Endothelial cell of umbilical vein (primary cell): ENCODE data around the gene LGR4. TPM values are rescaled to one million over a fixed set of nuclear protein-coding genes. Genes with fewer than 3 reads are reported as not detected.

ENCODE experiments used
- BruUV-seq: library from RNA; stranded (reverse); fragments of 400-500 nt; replicated peaks from 2 replicates; lab custom pipeline; 2021; lab: Mats Ljungman, UMichigan
- CTCF ChIA-PET: fragments of 300-600, 350-600 bp; sonication (Branson Sonifier 250); formaldehyde crosslinking; loops from one replicate; lab custom pipeline; 2021; ENCODE audit warnings: antibody characterized with exemption, inconsistent platforms; lab: Charles Lee
- POLR2A ChIA-PET: fragments of 300-600, 350-600 bp; sonication (Branson Sonifier 250); formaldehyde crosslinking; loops from one replicate; lab custom pipeline; 2021; ENCODE audit warnings: antibody characterized with exemption, inconsistent platforms; lab: Charles Lee
- DNase-seq: peaks from one replicate; pipeline ENCODE4 v3.0.0-alpha.2; 2011; ENCODE audit warnings: low read depth, low spot score
- FAIRE-seq: peaks from 2 replicates; lab custom pipeline; 2011; peaks lifted over from hg19 to GRCh38; lab: Jason Lieb, UNC
- H2AFZ ChIP-seq: 2 replicates; pipeline ENCODE4 v1.6.0; 2012; ENCODE audit warnings: low read depth, low read length, control low read depth, inconsistent platforms
- H3K27ac ChIP-seq: 2 replicates; pipeline ENCODE4 v1.5.1; 2011; ENCODE audit warnings: low read depth, mild to moderate bottlenecking, control low read depth, low read length, moderate library complexity; ENCODE audit not compliant: insufficient read depth
- H3K27me3 ChIP-seq, 2 experiments: 2 replicates each; pipeline versions ENCODE4 v1.6.0 to v1.6.1; 2011; ENCODE audit warnings: low read length in 2 of 2, mixed read lengths in 1 of 2; ENCODE audit not compliant: control insufficient read depth in 2 of 2, insufficient read depth in 2 of 2
- H3K36me3 ChIP-seq, 2 experiments: 2 replicates in 1 of 2; 3 replicates in 1 of 2; pipeline ENCODE4 v1.5.1; 2011; ENCODE audit warnings: low read length in 2 of 2, mild to moderate bottlenecking in 1 of 2, moderate library complexity in 1 of 2; ENCODE audit not compliant: control insufficient read depth in 2 of 2, insufficient read depth in 2 of 2; ENCODE audit errors: extremely low read depth in 1 of 2
- H3K4me1 ChIP-seq: 3 replicates; pipeline ENCODE4 v1.5.1; 2011; ENCODE audit warnings: mild to moderate bottlenecking, low read length; ENCODE audit not compliant: control insufficient read depth, insufficient read depth; ENCODE audit errors: extremely low read depth
- H3K4me2 ChIP-seq: 2 replicates; pipeline ENCODE4 v1.6.1; 2011; ENCODE audit warnings: low read length, control low read depth, mixed read lengths; ENCODE audit not compliant: insufficient read depth
- H3K4me3 ChIP-seq, 3 experiments: fragments of 200-600 bp in 1 of 3; sonication (generic), shearing (Covaris generic) in 1 of 3; replicated peaks in 1 of 3; 2 replicates each; pipeline ENCODE4 v1.5.1; 2011 to 2016; ENCODE audit warnings: control low read depth in 3 of 3, low read length in 3 of 3, mild to moderate bottlenecking in 2 of 3, inconsistent platforms in 1 of 3, low read depth in 1 of 3, moderate library complexity in 1 of 3; ENCODE audit not compliant: insufficient read depth in 1 of 3
- H3K79me2 ChIP-seq: 2 replicates; pipeline ENCODE4 v1.6.0; 2012; ENCODE audit warnings: low read length, inconsistent platforms; ENCODE audit not compliant: control insufficient read depth, insufficient read depth
- H3K9ac ChIP-seq: replicated peaks from 2 replicates; pipeline ENCODE3; 2011; ENCODE audit warnings: low read length, control low read depth; ENCODE audit not compliant: insufficient read depth; ENCODE audit errors: extremely low read depth
- H3K9me1 ChIP-seq: replicated peaks from 3 replicates; pipeline ENCODE4 v1.6.0; 2011; ENCODE audit warnings: mild to moderate bottlenecking, low read length; ENCODE audit not compliant: control insufficient read depth, insufficient read depth; ENCODE audit errors: extremely low read depth
- H3K9me3 ChIP-seq: replicated peaks from 2 replicates; pipeline ENCODE4 v1.5.1; 2012; ENCODE audit warnings: low read length, inconsistent platforms; ENCODE audit not compliant: control insufficient read depth, insufficient read depth
- H4K20me1 ChIP-seq: replicated peaks from 2 replicates; pipeline ENCODE3; 2011; ENCODE audit warnings: mild to moderate bottlenecking, low read length; ENCODE audit not compliant: control insufficient read depth, insufficient read depth; ENCODE audit errors: extremely low read depth
- CTCF ChIP-seq, 2 donors: IDR thresholded peaks; 1 replicate in 1 of 2; 2 replicates in 1 of 2; pipeline ENCODE4 v1.5.1; 2011; ENCODE audit warnings: low read length in 2 of 2, mild to moderate bottlenecking in 2 of 2, moderate library complexity in 2 of 2, control low read depth in 1 of 2, inconsistent platforms in 1 of 2, low read depth in 1 of 2; ENCODE audit not compliant: insufficient read depth in 1 of 2; ENCODE audit errors: extremely low read depth in 1 of 2
- EZH2 ChIP-seq: IDR thresholded peaks from 2 replicates; pipeline ENCODE4 v1.6.1; 2012; ENCODE audit warnings: borderline replicate concordance, low read depth, mild to moderate bottlenecking, moderate library complexity, low read length, inconsistent platforms; ENCODE audit not compliant: severe bottlenecking
- FOS ChIP-seq: IDR thresholded peaks from 2 replicates; pipeline ENCODE4 v1.6.1; 2011; ENCODE audit warnings: mild to moderate bottlenecking, low read length, moderate library complexity, borderline replicate concordance; ENCODE audit not compliant: insufficient read depth
- GATA2 ChIP-seq: IDR thresholded peaks from 2 replicates; pipeline ENCODE4 v1.7.0; 2011; ENCODE audit warnings: low read depth, mild to moderate bottlenecking, moderate library complexity, mixed read lengths, low read length; ENCODE audit not compliant: insufficient read length, insufficient read depth
- JUN ChIP-seq: IDR thresholded peaks from 2 replicates; pipeline ENCODE4 v1.6.1; 2011; ENCODE audit warnings: borderline replicate concordance, low read depth; ENCODE audit not compliant: insufficient read length, insufficient read depth
- MAX ChIP-seq: IDR thresholded peaks from 2 replicates; pipeline ENCODE4 v1.6.1; 2011; ENCODE audit not compliant: insufficient read depth, insufficient read length
- MYC ChIP-seq: IDR thresholded peaks from one replicate; pipeline ENCODE4 v1.6.1; 2011; ENCODE audit warnings: mild to moderate bottlenecking, low read depth, low read length
- POLR2A ChIP-seq: IDR thresholded peaks from 2 replicates; pipeline ENCODE4 v1.6.1; 2012; ENCODE audit warnings: low read depth, mild to moderate bottlenecking, control low read depth, low read length
- POLR2AphosphoS5 ChIP-seq: IDR thresholded peaks from 2 replicates; pipeline ENCODE4 v1.6.1; 2012; ENCODE audit warnings: low read depth, mild to moderate bottlenecking, control low read depth, low read length, moderate library complexity; ENCODE audit not compliant: insufficient read depth
- dilution Hi-C: fragments of 300-500 bp; cut with MboI; formaldehyde crosslinking; loops from one replicate; pipeline ENCODE4 v1.15.0; 2019; ENCODE audit warnings: low sequenced_read_pairs; ENCODE audit not compliant: extremely low pct_ligation_motif_present
- intact Hi-C: fragments of 100-400 bp; cut with micrococcal nuclease; formaldehyde crosslinking; loops from one replicate; pipeline ENCODE4 v1.10.0; 2022
- polyA plus RNA-seq, 4 experiments: library from polyadenylated mRNA; depleted of rRNA in 3 of 4; stranded (reverse) in 3 of 4; unstranded in 1 of 4; fragments of >200 nt; gene quantifications; 2 replicates each; pipeline versions ENCODE4 v1.2.1 to v1.2.3, GENCODE V29; 2011 to 2012; ENCODE audit warnings: missing spikeins in 1 of 4
- total RNA-seq: library from RNA; stranded (reverse); gene quantifications from 2 replicates; pipeline ENCODE4 v1.2.3, GENCODE V29; 2021

LGR4 gene
- total and polyA plus RNA-seq, 2 donors (not counting 3 experiments of a cell fraction or from before 2014, with no cell fraction given) = 1.3 to 3.1 TPM

GRCh38 chr11:27468995-27469695 is 3.4 kb downstream of the LGR4 start:
- Histone ChIP-seq H2AFZ (no peak overlapping the region), H3K4me2 (no peak overlapping the region), H3K27ac (no peak overlapping the region), H3K9me3 (no peaks in the 10 kb centered on the region), H3K36me3 (no peaks in the 10 kb centered on the region), H3K27me3 (peaks cover 0 to 2% of the 10 kb centered on the region in 2 experiments), H3K4me1 (peaks cover 15% of the 10 kb centered on the region), H3K9ac (no peak overlapping the region), H3K4me3 (no peak overlapping the region), H4K20me1 (no peaks in the 10 kb centered on the region), H3K9me1 (no peaks in the 10 kb centered on the region), H3K79me2 (no peaks in the 10 kb centered on the region)
- TF ChIP-seq CTCF (IDR thresholded peaks at IDR 0.05; ENCODE audit: extremely low read depth in 1 of 2, insufficient read depth in 1 of 2, low read depth in 1 of 2, low read length in 2 of 2) (no peak), JUN (no peak), MAX (no peak), EZH2 (no peak), FOS (no peak), POLR2AphosphoS5 (no peak), GATA2 (no peak), MYC (no peak), POLR2A (no peak)
- ChIA-PET CTCF (interaction anchor here (0.8 to 1.5 kb wide), 5 partner anchors 17 to 285 kb away, joined by 4 to 11 read pairs (median 5); partner anchors contain the start of gene CCDC34), POLR2A (interaction anchor here (0.6 kb wide), 1 partner anchor 106 kb away, joined by 3 read pairs; the partner anchor contains the start of gene CCDC34)
- dilution Hi-C loops (no loop called here), intact Hi-C loops (no loop called here)
- no peak for DNase-seq
- no TSS peak for BruUV-seq
- FAIRE-seq = no peak
